Measurements from ENCODE around the gene MOSPD2. TPM values are rescaled to one million over a fixed set of nuclear protein-coding genes. Genes with fewer than 3 reads are reported as not detected.

Gene MOSPD2
- 12.1 and 14.4 TPM in 2 replicates for total RNA-seq

DNA sequence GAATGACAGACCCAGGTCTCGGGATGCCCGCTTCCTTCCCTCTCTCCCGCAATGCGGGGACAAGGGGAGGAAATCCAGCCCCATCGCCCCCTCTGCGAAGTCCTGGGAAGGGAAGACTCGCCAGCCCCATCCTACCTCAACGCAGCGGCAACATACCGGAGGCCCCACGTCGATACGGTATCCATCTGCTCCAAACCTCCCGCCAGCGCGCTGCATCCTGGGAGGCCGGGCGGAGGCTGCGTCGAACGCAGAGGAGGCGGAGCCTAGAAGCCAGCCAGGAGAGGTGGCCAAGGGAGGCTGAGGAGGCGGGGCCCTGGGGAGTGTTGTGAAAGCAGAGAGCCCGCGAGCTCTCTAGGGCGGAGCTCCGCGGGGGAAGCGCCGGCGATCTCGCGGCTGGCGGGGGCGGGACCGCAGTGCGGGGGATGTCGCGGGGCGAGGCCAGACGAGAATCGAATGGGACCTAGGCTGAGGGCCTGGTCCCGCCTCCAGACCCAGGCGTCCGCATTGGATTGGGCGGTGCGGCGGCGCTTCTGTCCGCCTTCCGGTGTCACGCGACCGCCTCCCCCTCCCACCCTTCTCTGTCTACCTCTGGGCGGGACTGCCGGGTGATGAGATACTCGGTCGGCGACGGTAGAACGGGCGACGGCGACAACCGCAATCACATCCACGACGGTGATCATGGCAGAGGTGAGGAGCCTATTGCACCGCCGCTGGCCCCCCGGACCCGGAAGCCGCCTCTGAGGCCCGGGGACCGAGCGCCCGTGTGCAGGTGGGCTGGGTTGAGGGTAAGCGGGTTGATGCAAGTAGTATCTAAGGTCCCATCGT is at the start of gene MOSPD2, which contains the start of gene FANCB:
Gene MOSPD2 (plus strand): TSS at position 571 of the 825 bp plus-strand sequence. CDS start 108 bp downstream, at position 679.
Gene FANCB (minus strand): TSS at position 219 of the 825 bp plus-strand sequence. CDS start 7,559 bp downstream, outside the sequence.

Other genes starting within 250 kb of the MOSPD2 start
- gene FANCB, start 352 bp upstream of the MOSPD2 start, total RNA-seq, result 2.0 and 3.2 TPM in 2 replicates

Measured in dermis lymphatic vessel endothelial cell (primary cell).